Suprapubic skin (tissue), 4 donors: ENCODE results near the gene FAM32A. TPM values are rescaled to one million over a fixed set of nuclear protein-coding genes. Genes with fewer than 3 reads are reported as not detected.

Experiments used
- DNase-seq, 2 donors: peaks; one replicate each; pipeline ENCODE4 v3.0.0-alpha.2; 2019; ENCODE audit warnings: low spot score in 2 of 2
- H3K27ac ChIP-seq: fragments of 200-600 bp; sonication (generic); one replicate; pipeline ENCODE4 v1.5.1; 2019
- H3K27me3 ChIP-seq: fragments of 200-600 bp; sonication (generic); one replicate; pipeline ENCODE4 v1.5.1; 2019
- H3K36me3 ChIP-seq: fragments of 200-600 bp; sonication (generic); one replicate; pipeline ENCODE4 v1.5.1; 2019
- H3K4me1 ChIP-seq: fragments of 200-600 bp; sonication (generic); one replicate; pipeline ENCODE4 v1.5.1; 2019
- H3K4me3 ChIP-seq: fragments of 200-600 bp; sonication (generic); one replicate; pipeline ENCODE4 v1.5.1; 2019; ENCODE audit warnings: mild to moderate bottlenecking
- H3K9me3 ChIP-seq: fragments of 200-600 bp; sonication (generic); one replicate; pipeline ENCODE4 v1.5.1; 2019
- EP300 ChIP-seq: sonication (generic); formaldehyde crosslinking; IDR thresholded peaks from one replicate; pipeline ENCODE4 v1.6.1; 2017; ENCODE audit warnings: antibody characterized with exemption
- POLR2A ChIP-seq, 2 donors: fragments of 450-650 bp; IDR thresholded peaks; one replicate each; pipeline ENCODE4 v1.6.1; 2017; ENCODE audit warnings: antibody characterized with exemption in 2 of 2, mild to moderate bottlenecking in 2 of 2, moderate library complexity in 2 of 2
- POLR2AphosphoS5 ChIP-seq, 3 donors: sonication (generic); formaldehyde crosslinking; IDR thresholded peaks; one replicate each; pipeline ENCODE4 v1.6.1; 2017; ENCODE audit warnings: antibody characterized with exemption in 3 of 3
- WGBS: methylation state at CpG from one replicate; pipeline ENCODE4 v1.1.5; 2018; 5-methylcytosine and 5-hydroxymethylcytosine counted together
- total RNA-seq, 4 donors: library from RNA; depleted of rRNA; stranded (reverse); fragments of >200 nt; gene quantifications; one replicate each; pipeline ENCODE4 v1.1.0, GENCODE V29; 2016
- TF ChIP-seq, protein P1 (sequence below), 2 donors: fragments of 200-600 bp in 1 of 2; fragments of 450-650 bp in 1 of 2; sonication (generic) in 1 of 2; IDR thresholded peaks; one replicate each; pipeline ENCODE4 v1.5.1; 2016 to 2019; ENCODE audit warnings: antibody characterized with exemption in 2 of 2, mild to moderate bottlenecking in 1 of 2, moderate library complexity in 1 of 2

The FAM32A gene
- total RNA-seq, 4 donors from 2014 or later, result 64.2 to 102 (median 81.2) TPM

DNA sequence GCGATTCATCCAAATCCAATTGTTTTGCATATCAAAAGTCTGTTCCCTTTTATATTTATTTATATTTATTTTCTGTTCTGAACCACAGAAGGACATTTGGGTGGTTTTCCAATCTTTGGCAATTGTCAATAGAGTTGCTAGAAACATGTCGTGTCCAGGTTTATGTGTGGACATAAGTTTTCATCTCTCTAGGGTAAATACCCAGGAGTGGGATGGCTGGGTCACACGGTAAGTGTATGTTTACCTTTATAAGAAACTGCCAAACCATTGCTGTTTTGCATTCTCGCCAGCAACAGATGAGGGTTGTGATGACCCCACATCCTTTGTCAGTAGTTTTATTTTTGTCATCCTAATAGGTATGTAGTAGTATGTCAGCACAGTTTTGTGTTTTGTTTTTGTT, 25.0 kb downstream of the FAM32A start:
- Histone ChIP-seq H3K27me3 (no peaks in the 10 kb centered on the region), H3K4me1 (no peaks in the 10 kb centered on the region), H3K9me3 (no peaks in the 10 kb centered on the region), H3K36me3 (peaks cover 74% of the 10 kb centered on the region), H3K27ac (no peak overlapping the region), H3K4me3 (no peak overlapping the region)
- no peak for DNase-seq
- TF ChIP-seq, protein P1, sequence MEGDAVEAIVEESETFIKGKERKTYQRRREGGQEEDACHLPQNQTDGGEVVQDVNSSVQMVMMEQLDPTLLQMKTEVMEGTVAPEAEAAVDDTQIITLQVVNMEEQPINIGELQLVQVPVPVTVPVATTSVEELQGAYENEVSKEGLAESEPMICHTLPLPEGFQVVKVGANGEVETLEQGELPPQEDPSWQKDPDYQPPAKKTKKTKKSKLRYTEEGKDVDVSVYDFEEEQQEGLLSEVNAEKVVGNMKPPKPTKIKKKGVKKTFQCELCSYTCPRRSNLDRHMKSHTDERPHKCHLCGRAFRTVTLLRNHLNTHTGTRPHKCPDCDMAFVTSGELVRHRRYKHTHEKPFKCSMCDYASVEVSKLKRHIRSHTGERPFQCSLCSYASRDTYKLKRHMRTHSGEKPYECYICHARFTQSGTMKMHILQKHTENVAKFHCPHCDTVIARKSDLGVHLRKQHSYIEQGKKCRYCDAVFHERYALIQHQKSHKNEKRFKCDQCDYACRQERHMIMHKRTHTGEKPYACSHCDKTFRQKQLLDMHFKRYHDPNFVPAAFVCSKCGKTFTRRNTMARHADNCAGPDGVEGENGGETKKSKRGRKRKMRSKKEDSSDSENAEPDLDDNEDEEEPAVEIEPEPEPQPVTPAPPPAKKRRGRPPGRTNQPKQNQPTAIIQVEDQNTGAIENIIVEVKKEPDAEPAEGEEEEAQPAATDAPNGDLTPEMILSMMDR (IDR thresholded peaks at IDR 0.05), result no peak
- TF ChIP-seq POLR2A (IDR thresholded peaks at IDR 0.05) (no peak), POLR2AphosphoS5 (IDR thresholded peaks at IDR 0.05) (no peak), EP300 (no peak)
- 90% methylated on average over 4 of the region's 4 CpGs for WGBS

GRCh38 chr19:16213076-16213475, 27.9 kb downstream of the FAM32A start:
- DNase-seq, result no peak
- Histone ChIP-seq H3K9me3 (no peaks in the 10 kb centered on the region), H3K4me1 (peaks cover 4% of the 10 kb centered on the region), H3K27ac (no peak overlapping the region), H3K36me3 (peaks cover 67% of the 10 kb centered on the region), H3K27me3 (no peaks in the 10 kb centered on the region), H3K4me3 (no peak overlapping the region)
- TF ChIP-seq EP300, result no peak

DNA sequence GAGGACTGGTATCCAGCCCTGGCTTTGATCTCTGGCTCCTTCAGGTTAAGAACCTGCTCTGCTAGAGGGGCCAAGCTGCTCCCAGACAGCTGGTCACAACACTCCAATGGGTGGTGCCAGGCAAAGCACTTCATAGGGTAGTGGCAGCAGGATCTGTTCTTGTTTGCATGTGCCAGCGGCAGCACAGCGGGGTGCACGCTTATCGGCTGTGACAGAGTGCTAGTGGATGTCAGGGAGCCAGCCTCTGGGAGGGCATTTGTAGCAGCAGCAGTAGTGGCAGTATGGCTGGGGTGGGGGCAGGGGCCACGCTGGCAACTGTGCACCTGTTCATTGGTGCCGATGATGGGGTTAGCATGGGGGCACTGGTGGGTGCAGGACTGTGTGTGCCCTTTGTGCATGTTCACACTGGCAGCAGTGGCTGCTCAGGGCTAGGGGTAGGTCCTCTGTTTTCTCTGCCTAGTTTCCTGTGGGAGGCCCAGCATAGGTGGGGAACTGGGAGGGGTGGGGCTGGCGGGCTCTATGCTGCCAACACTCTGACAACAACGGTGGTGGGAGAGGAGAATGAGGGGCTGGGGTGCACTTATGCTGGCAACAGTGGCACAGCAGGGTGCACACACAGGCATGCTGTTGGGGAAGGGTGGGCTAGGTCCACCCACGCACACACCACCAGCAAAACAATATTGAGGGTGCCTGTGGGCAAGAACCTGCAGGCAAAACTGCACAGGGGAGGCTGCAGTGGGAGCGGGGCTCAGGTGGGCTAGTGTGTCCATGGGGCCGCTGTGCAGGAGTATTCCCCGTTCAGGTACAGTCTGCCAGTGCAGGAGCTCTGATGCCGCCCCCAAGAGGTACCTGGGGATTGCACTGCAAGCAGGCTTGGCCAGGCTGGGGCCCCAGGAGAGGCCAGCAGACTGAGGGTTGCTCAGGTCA, 31.8 kb downstream of the FAM32A start:
- Histone ChIP-seq H3K27ac (no peak overlapping the region), H3K9me3 (peaks cover 18% of the 10 kb centered on the region), H3K4me3 (no peak overlapping the region), H3K27me3 (no peaks in the 10 kb centered on the region), H3K36me3 (peaks cover 59% of the 10 kb centered on the region), H3K4me1 (peaks cover 4% of the 10 kb centered on the region)
- no peak for TF ChIP-seq POLR2AphosphoS5 (IDR thresholded peaks at IDR 0.05)
- no peak for TF ChIP-seq EP300
- TF ChIP-seq, protein P1 (IDR thresholded peaks at IDR 0.05), result no peak
- no peak for TF ChIP-seq POLR2A (IDR thresholded peaks at IDR 0.05)
- WGBS, result 78% methylated on average over 7 of the region's 13 CpGs
- no peak for DNase-seq

- Histone ChIP-seq H3K4me3 (no peak overlapping the region), H3K27me3 (no peaks in the 10 kb centered on the region), H3K36me3 (peaks cover 66% of the 10 kb centered on the region), H3K27ac (no peak overlapping the region), H3K9me3 (peaks cover 20% of the 10 kb centered on the region), H3K4me1 (peaks cover 4% of the 10 kb centered on the region)
- no peak for TF ChIP-seq EP300
- TF ChIP-seq POLR2A (IDR thresholded peaks at IDR 0.05), result no peak
- TF ChIP-seq POLR2AphosphoS5 (IDR thresholded peaks at IDR 0.05), result no peak
- TF ChIP-seq, protein P1 (IDR thresholded peaks at IDR 0.05), result no peak
- no peak for DNase-seq
- 82% methylated on average over 12 of the region's 16 CpGs for WGBS
Measured at GRCh38 chr19:16217716-16218451, 32.7 kb downstream of the FAM32A start.

- peaks cover 4% of the 10 kb centered on the region for H3K4me1 ChIP-seq
- 90% methylated on average over 2 of the region's 2 CpGs for WGBS
- no peak overlapping the region for H3K27ac ChIP-seq
- no peak for DNase-seq
- H3K36me3 ChIP-seq, result peaks cover 71% of the 10 kb centered on the region
- peaks cover 20% of the 10 kb centered on the region for H3K9me3 ChIP-seq
- H3K27me3 ChIP-seq, result no peaks in the 10 kb centered on the region
- no peak overlapping the region for H3K4me3 ChIP-seq
- TF ChIP-seq, protein P1 (IDR thresholded peaks at IDR 0.05), result no peak
- TF ChIP-seq EP300, result no peak
Measured at GRCh38 chr19:16218851-16219250, 33.6 kb downstream of the FAM32A start.
